HT-29 (cell line): ENCODE measurements around the gene TUBB6. TPM values are rescaled to one million over a fixed set of nuclear protein-coding genes. Genes with fewer than 3 reads are reported as not detected.
A peak's percentile ranks its signal among the peaks of the same experiment; 100 is the strongest.

ENCODE experiments used
- DNase-seq: peaks from one replicate; pipeline ENCODE4 v3.0.0-alpha.2; 2015; ENCODE audit warnings: low spot score
- total RNA-seq: library from RNA; depleted of rRNA; stranded (reverse); fragments of >200 nt; shearing (Covaris generic); gene quantifications from 2 replicates; pipeline ENCODE4 v1.2.3, GENCODE V29; 2014

TUBB6 gene
- total RNA-seq, 1 experiment from 2014 or later = not detected

- peak; percentile 46 for DNase-seq
Observed at GRCh38 chr18:12336171-12336613, 28.2 kb downstream of the TUBB6 start.

- peak; percentile 88 for DNase-seq
Observed at GRCh38 chr18:12336887-12337286, 28.8 kb downstream of the TUBB6 start.

- no peak for DNase-seq
Observed at GRCh38 chr18:12338382-12338781, 30.3 kb downstream of the TUBB6 start.

GRCh38 chr18:12340945-12341660 is 33.1 kb downstream of the TUBB6 start:
- DNase-seq = no peak

GRCh38 chr18:12342661-12343060 is 34.6 kb downstream of the TUBB6 start:
- DNase-seq = no peak

GRCh38 chr18:12345491-12346239 is 37.6 kb downstream of the TUBB6 start:
- DNase-seq = no peak

- DNase-seq = no peak
Observed at GRCh38 chr18:12346240-12346565, 38.2 kb downstream of the TUBB6 start.

GRCh38 chr18:12347895-12348294 is 39.9 kb downstream of the TUBB6 start:
- no peak for DNase-seq

GRCh38 chr18:12352188-12352587 is 44.1 kb downstream of the TUBB6 start:
- DNase-seq = no peak

GRCh38 chr18:12359515-12359927 is 51.5 kb downstream of the TUBB6 start:
- no peak for DNase-seq

- no peak for DNase-seq
Observed at GRCh38 chr18:12361770-12362378, 53.8 kb downstream of the TUBB6 start.

GRCh38 chr18:12362473-12363174 is 54.6 kb downstream of the TUBB6 start:
- DNase-seq = no peak

GRCh38 chr18:12366379-12366778 is 58.3 kb downstream of the TUBB6 start:
- DNase-seq = no peak

- no peak for DNase-seq
Observed at GRCh38 chr18:12366784-12367183, 58.7 kb downstream of the TUBB6 start.

GRCh38 chr18:12369211-12369610 is 61.2 kb downstream of the TUBB6 start:
- no peak for DNase-seq

- DNase-seq = peak; percentile 33
Observed at GRCh38 chr18:12371590-12371989, 63.5 kb downstream of the TUBB6 start.

GRCh38 chr18:12372406-12372805 is 64.4 kb downstream of the TUBB6 start:
- DNase-seq = no peak

GRCh38 chr18:12373116-12373770 is 65.2 kb downstream of the TUBB6 start:
- no peak for DNase-seq

GRCh38 chr18:12373771-12374116 is 65.7 kb downstream of the TUBB6 start:
- DNase-seq = no peak

- DNase-seq = no peak
Observed at GRCh38 chr18:12374401-12374800, 66.4 kb downstream of the TUBB6 start.
